Measurements from ENCODE around the gene KRT84.

- TF ChIP-seq CTCF (IDR thresholded peaks at IDR 0.05 in 2 of 3, conservative IDR thresholded peaks at IDR 0.05 in 1 of 3; ENCODE audit: control insufficient read depth in 2 of 3, extremely low read depth in 1 of 3, insufficient read depth in 1 of 3, low read depth in 3 of 3, low read length in 3 of 3) = no peak
- TF ChIP-seq POLR2A (IDR thresholded peaks at IDR 0.05; ENCODE audit: low read depth, low read length) = no peak
- no peak for TF ChIP-seq NFXL1 (IDR thresholded peaks at IDR 0.05; ENCODE audit: borderline replicate concordance)
- no peak for TF ChIP-seq ZZZ3 (IDR thresholded peaks at IDR 0.05; ENCODE audit: control insufficient read depth, insufficient read length, low read depth)
- no peak for TF ChIP-seq SIX5 (IDR thresholded peaks at IDR 0.05; ENCODE audit: low read depth, low read length, severe bottlenecking)
- no peak for TF ChIP-seq EZH2 (IDR thresholded peaks at IDR 0.05; ENCODE audit: borderline replicate concordance, control insufficient read depth, low read depth, low read length)
- TF ChIP-seq, protein P1, sequence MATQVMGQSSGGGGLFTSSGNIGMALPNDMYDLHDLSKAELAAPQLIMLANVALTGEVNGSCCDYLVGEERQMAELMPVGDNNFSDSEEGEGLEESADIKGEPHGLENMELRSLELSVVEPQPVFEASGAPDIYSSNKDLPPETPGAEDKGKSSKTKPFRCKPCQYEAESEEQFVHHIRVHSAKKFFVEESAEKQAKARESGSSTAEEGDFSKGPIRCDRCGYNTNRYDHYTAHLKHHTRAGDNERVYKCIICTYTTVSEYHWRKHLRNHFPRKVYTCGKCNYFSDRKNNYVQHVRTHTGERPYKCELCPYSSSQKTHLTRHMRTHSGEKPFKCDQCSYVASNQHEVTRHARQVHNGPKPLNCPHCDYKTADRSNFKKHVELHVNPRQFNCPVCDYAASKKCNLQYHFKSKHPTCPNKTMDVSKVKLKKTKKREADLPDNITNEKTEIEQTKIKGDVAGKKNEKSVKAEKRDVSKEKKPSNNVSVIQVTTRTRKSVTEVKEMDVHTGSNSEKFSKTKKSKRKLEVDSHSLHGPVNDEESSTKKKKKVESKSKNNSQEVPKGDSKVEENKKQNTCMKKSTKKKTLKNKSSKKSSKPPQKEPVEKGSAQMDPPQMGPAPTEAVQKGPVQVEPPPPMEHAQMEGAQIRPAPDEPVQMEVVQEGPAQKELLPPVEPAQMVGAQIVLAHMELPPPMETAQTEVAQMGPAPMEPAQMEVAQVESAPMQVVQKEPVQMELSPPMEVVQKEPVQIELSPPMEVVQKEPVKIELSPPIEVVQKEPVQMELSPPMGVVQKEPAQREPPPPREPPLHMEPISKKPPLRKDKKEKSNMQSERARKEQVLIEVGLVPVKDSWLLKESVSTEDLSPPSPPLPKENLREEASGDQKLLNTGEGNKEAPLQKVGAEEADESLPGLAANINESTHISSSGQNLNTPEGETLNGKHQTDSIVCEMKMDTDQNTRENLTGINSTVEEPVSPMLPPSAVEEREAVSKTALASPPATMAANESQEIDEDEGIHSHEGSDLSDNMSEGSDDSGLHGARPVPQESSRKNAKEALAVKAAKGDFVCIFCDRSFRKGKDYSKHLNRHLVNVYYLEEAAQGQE (IDR thresholded peaks at IDR 0.05; ENCODE audit: low read depth, low read length) = no peak
Measured at GRCh38 chr12:52336641-52337040, 48.8 kb downstream of the KRT84 start.

Measured in GM12878 (cell line).